Measurements from ENCODE around the gene PTPRD.

The PTPRD gene
- 0 to 0.81 (median 0.06) reads per million in 18 experiments for total RNA-seq

DNA sequence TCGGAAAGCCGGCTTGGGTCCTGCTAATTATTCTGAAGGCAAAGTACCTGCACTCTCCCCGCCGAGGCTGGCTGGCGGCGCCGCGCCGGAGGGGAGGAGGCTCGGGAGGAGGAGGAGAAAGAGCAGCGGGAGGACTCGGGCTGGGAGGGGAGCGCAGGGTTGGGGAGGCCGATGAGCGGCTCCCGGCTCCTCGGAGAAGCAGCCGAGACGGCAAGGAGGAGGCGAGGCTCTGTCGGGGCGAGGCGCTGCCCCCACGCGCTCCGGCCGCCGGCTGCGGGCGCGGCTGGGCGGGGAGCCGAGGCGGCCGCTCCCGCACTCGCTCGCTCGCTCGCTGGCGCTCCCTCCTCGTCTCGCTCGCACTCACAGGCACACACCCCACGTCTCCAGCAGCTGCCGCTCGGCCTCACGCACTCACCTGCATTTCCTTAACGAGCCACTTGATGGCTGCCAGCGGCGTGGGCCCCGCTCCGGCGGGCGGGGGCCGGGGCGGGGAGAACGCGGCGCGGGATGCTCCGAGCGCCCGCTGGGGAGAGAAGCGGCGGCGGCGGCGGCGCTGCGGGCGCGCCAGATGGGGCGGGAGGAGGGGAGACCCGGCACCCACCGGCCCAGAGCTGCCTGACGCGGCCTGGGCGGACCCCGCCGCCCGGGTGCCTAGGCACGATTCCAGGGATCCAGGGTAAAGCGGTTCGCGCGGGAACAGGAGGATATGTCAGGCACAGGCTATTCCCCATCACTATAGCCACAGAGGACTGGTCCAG, at the start of gene PTPRD:
TSS of gene PTPRD (minus strand) at position 362 of the 758 bp plus-strand sequence.
- DNase-seq: no peak

DNA sequence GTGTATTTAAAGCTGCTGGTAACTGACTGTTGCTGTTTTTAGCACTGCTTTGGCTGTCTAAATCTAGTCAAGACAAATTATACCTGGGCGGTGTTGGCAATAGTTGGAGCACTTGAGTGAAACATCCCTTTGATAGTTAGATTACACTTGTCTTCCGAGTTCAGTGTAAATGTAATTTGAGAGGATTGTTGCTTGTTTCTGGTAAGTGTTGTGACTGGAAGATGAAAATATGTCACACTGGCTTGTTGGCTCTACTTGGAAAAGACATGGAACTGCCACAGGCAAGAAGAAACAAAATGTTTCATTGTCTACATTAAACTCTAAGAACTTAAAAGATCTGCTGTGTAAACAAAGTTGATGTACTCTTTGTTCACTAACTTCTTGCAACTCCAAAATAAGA, 49.2 kb upstream of the PTPRD start:
- no peak for DNase-seq

DNA sequence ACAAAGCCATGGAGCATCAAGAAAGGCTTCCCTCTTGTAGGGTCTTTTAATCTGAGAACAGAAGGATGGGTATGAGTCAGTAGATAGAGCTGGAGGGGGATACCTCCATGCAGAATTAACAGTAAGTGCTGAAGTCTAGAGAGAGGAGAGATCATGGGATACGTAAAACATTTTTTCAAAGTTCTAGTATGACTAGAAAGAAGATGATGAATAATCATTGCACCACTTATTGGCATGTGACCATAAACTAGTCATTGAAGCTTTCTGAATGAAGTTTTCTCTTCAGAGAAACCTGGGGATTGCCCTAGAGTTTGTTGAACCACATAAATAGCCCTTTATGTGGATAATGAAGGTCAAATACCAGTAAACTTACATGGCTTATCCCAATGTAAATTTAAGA, 48.6 kb upstream of the PTPRD start:
- no peak for DNase-seq

DNA sequence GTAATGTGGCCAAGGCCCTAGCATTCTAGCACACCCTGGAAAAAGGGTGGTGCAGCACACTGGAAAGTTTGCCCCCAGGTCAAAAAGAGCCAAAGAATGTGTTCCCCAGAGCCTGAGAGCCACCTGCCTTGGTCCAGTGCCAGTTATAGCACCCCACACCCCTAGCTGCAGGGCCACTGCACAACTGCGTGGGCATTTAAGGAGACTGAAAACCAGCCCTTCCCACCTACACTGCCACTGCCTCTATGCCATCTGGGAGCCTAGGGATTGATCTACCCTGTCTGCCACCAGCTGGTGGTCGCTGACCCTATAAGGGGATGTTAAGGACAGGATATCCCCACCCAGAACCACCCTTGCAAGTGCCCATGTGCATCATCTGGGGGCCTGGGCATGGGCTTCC, 38.2 kb upstream of the PTPRD start:
- no peak for DNase-seq

DNA sequence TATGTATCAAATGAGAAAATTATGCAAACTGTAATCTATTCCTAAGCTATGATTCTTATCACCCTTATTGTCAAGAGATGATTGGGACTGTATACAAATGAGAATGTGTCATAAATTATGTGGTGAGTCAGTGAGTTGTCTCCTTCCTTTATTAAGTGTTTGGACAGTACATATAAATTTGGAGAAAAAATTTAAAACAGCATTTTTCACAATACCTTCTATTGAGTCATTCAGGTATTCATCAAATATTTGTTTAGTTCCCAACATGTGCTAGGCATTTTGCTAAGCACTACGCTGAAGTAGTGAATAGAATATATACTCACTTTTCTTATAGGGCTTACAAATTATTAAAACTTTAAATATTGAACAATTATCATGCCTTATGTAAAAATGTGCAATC, 36.3 kb upstream of the PTPRD start:
- no peak for DNase-seq

DNA sequence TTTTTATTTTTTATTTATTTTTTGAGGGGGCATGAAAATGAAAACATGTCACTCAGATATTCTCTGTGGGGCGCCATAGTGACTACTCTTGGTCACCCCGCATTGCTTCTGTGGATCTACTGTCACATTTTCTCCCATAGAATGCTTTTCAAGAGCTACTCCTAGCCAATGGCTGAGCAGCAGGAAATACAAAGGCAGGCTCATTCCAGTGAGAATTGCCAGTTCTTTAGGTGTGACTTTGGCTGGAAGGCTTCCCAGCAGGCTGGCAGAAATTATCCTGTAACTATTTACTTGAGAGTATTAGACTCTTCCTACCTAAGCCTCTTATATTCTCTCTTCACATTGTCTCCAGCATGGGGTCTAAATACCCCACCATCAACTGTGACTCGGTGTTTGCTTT, 21.0 kb upstream of the PTPRD start:
- DNase-seq: no peak

DNA sequence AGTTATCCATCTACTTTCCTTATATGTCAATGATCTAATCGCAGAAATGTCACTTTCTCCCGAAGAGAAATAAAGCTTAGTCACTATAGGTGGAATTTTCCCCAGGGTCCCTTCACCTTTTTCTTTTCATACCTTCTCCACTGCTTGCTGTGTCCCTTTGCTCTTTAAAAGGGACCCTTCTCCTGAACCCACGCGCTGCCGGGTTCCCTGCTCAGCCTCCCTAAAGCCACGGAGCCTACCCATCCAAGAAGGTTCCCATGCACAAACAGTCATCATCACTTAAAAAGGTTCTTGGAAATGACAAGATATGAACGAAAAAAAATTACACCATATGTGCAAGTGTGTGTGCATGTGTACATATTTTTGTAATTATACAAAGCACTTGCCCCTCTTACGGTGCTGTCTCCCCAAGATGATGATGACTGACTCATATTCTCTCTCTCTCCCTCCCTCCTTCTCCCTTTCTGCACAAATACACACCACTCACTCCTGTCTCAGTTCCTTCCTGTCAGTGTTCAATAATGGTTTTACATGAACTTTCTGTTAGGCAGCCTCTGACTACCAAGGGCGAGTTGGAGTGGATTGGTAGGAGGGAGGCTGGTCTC, 1.5 kb upstream of the PTPRD start:
- no peak for DNase-seq

DNA sequence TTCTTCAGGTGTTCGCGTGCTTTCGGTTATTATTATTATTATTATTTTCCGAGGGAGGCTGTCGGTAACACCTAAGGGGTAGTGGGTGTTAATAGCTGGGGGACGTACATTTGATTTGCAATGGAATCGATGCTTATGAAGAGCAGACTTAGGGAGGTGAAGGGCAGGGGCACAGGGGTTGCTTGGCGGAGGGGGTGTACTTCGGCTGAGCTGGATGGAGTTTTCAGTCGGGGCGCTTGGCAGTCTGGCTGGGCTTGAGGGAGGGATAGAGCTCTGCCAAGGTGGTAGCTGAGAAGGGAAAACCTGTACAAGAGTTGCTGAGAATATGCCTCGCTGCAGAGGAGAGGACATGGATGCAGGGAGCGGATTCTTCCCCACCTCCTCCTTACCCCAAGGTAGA, 617 bp upstream of the PTPRD start:
- no peak for DNase-seq

DNA sequence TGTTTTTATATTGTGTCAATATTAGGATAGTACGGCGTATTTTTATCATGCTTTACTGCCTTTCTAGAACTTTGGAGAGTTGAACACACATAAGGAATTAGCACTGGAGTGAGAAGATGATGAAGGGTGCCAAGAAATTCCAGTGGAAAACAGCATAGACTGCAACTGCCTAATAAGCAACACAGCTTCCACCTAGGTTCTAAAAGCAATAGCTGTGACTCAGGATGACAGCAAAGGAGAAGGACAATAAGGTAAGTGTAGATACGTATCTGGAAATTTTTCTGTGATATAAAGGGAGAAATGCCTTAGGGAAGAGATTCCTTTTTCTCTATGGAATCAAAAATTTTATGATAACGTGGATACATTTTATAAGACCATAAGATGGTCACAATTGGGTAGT, 7.4 kb downstream of the PTPRD start:
- no peak for DNase-seq

DNA sequence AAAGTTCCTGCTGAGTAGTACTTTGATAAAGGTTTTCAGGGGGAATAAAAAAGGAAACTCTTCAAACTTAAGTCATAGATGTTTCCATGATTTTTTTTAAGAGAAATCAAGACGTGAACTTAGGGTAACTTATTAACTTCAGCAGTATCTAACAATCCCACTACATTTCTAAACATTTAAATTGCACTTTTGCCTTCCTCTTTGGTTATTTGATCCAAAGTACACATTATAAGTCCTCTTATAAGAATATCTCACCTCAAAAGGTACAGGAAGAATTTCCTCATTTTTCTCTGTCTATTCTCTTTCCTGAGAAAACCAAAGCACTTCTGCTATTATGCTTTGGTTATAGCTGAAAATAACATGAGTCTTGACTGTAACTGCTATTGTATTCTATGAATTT, 7.9 kb downstream of the PTPRD start:
- no peak for DNase-seq

DNA sequence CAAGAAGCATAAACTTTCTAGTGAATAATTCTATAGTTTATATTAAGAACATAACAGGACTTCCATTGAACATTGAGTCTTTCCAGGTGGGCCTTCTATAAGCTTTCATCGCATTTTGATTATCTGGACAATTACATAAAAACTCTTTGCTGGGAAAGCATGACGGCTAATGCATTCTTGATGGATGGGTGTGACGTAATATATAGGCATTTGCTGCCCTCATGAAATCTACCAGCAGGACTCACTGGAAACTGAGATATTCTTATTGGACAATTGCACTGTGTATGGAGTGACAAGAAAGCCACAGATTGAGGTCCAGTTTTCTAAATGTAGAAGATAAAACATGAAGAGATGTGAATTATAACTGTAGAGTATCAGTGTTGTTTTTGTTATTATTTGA, 15.0 kb downstream of the PTPRD start:
- no peak for DNase-seq

DNA sequence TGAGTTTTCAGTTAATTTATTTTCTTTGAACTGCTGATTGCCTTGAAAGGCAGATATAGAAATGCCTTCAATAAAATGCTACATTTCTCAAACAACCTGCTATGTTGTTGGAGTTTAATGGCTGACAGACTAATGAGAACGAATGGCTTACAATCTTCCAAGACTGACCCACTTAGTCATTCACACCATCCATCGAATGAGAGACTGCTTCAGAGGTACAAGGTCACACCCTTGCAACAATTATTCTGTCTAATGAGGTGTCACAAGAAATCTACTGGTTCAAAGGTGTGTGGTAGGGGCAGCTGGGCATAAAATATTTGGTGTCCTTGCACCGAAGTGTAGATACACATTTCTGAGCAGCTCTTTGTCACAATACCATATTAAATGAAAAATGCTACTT, 18.3 kb downstream of the PTPRD start:
- no peak for DNase-seq

DNA sequence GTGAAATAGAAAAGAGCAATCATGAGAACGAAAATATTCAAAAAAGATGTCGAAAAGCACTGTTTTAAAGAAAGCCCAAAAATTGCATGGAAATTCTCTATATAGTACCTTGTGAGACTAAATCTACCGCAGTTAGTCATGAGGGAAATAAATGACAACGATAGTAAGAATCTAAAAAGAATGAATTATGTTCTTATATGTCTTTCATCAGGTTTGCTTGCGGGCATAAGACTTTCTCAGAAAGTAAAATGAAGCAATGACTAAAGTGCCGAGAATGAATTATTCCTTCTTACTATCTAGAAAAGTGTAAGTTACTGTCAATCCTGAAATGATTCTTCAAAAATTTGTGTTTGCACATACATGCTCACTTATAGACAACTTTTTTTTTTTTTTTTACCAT, 26.4 kb downstream of the PTPRD start:
- DNase-seq: no peak

DNA sequence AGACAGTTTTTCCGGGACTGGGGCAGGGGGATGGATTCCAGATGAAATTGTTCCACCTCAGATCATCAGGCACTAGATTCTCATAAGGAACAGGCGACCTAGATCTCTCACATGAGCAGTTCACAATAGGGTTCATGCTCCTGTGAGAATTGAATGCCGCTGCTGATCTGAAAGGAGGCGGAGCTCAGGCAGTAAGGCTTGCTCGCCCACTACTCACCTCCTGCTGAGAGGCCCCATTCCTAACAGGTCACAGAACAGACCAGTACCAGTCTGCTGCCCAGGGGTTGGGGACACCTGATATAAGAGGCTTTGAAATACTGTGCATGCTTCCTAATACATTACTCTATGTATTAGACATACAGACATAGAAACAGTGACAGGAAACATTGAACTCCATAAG, 41.1 kb downstream of the PTPRD start:
- no peak for DNase-seq

DNA sequence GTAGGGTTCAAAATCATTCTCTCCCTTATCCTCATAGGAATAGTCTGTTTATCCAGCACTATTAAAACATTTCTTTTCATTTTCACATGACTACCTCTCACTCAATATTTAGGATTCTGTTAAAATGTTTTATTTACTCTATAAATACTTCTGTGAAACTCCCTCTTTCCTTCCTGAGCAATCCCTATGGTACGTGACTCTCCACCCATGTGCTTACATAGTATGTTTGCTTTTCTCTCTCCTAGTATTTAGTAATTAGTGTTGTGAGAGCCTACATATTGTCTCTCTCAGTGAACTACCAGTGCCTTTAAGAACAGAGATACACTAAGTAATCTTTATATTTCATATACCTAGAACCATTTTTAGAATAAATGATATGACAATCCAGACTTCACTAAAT, 46.0 kb downstream of the PTPRD start:
- no peak for DNase-seq

DNA sequence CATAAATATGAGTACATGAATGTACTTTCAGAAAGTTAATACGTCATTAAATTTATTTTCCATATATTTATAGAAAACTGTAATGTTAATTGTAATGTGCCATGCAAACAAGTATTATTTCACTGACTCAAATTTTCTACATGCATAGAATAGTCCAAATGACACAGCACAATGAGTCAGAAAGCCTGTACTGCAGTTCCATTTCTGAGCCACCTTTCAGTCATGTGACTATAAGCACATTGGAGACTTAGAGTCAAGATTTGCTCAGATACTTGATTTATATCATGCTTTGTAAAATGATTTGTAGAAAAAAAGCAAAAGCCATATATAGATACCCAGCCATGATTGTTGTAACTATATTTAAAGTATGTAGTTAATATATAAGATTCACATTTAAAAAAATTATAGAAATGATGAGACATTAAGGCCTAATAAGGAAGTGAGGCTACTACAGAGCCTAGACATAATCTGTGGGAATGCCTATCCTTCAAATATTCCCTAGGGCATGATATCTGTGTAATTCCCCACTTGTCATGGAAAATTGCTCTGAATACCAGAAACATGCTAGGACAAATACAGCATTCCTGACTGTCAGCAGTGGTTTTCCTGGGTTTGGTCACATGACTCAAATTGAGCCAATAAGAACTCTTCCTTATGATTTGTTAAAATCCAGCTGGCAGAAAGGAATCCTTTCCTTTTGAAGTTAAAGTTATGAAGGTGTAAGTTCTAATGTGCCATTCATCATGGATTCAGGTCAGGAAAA, 50.0 kb downstream of the PTPRD start:
- no peak for DNase-seq

DNA sequence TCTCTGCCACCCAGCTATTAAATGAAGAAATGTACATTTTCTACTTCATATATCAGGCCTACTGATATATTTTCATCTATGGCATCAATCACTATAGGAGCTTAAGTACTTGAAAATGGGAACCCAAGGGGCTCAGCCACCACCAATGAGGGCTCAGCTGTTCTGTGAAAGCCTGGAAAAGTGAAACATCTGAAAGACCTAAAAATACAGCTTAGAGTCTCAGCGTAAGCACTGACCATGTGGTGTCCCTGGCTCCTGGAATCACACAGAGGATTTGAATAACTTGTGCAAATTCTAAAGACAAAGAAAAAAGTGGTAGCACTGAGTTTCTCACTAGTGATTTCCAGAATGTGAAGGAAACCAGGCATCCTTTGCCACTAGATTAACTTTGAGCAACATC, 64.5 kb downstream of the PTPRD start:
- no peak for DNase-seq

DNA sequence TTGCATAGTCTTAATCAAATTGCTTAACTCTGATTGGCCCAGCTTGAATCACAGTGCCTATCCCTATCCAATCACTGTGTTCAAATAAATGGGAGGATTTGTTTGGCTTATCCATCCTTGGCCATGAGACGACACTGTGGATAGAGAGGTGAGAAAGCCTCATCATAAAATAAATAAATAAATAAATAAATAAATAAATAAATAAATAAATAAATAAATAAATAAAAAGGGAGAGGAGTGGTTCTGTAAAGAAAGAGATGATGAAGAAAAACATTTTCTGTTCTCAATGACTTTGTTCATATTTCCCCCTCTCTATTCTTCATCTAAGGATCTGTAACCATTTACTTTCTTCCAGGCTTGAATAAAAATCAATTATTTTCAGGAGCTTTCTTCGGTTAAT, 74.7 kb downstream of the PTPRD start:
- no peak for DNase-seq

DNA sequence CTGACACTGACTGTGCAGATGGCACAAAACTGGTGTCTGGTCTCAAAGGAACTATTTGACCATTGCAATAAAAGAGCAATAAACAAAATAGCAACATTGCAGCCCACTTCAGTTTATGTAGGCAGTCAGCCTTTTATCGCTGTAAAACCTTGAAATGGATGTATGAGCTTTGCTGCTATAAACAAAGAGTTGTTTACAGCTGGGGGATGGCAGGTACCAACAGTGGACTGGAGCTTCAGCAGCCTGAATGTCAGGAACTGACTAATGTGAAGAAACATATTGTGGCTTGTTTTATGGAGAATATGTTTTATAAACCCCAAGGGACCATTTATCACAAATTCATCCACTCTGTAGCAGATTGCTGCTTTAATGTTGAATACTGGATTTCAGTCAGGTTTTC, 78.0 kb downstream of the PTPRD start:
- no peak for DNase-seq

DNA sequence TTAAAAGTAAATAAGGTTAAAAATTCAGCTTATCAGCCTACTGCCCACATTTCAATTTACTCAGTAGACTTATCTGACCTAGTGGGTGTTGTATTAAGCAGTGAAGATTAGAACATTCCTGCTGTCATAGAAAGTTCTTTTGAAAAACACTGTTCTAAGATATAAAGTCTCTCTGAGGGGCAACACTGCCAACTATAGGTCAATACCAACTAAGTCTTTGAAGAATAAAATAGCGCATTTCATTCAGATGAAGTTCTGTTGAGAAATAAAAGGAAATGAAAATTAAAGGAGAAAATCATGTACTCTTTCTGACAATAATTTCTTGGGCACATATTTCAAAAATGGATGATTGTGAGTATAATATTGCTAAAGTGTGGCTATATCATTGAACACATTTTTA, 86.8 kb downstream of the PTPRD start:
- no peak for DNase-seq

DNA sequence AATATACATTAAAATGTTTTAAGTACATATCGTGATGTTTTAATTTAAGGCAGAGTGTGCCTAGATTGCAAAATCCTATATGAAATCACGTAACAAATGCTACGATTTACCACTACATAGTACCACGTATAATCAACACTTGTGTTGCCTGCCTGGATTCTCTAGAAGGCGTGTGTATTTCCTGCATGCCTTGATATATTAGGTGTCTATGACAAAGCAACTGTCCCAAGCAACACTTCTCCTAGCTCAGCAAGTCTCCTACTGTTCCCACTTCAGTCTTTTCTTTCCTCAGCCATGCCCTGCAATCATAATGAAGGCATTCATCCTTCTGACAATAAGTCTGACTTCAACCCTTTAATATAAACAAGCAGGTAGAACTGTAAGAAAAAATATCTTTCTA, 89.6 kb downstream of the PTPRD start:
- no peak for DNase-seq

DNA sequence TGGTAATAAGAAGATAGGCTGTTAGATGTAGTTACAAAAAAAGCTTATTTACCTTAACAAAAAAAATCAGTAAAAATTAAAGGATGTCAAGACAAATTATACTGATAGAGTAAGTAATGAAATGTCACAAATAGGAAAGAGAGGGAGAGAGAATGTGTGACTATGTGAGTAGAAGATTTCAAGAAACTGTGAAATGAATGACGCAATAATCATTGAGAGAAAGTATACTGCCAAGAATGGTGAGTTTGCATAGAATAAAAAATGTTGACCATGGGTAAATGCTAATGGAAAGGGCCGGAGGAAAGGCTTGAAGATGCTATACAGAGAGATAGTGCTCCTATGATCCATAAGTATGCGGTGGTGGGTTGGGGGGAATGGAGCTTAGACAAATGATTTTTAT, 100.7 kb downstream of the PTPRD start:
- DNase-seq: no peak

DNA sequence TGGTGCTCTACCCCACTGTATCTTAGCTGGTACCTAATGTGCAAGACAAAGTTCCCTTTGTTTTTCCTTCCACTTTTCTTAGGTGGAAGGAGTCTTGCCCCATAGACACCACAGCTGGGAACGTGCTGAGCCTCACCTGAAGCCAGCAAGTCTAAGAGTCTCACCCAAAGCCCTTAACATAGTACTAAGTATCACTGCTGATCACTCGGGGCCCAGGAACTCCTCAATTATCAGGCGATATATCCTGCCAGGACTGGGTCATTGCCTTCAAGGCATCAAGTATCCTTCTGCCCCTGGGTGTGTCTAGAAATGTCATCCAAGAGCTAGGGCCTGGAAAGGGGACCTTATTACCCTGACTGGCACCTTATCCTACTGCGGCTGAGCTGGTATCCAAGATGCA, 123.9 kb downstream of the PTPRD start:
- DNase-seq: no peak

DNA sequence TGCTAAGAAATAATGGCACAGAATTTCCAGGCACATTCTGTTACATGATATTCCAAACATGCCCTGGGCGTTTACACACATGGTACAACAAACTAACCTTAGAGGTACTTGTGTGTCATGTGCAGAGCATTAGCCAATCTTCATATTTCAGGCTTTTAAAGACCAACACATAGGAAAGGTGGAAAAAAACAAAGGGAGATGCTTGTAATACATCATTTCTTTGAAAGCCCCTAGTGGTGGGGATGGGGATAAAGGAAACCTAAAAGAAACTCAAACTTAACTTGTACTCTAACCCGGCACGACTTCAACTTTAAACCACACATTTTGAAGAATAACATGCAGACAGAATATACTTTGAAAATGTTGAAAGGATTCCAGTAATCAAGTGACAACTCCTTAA, 133.6 kb downstream of the PTPRD start:
- DNase-seq: no peak
